Skin epidermis (tissue), 12 donors: Measurements from ENCODE around the gene ZNF543.

Source experiments
- H3K27ac ChIP-seq, 21 experiments: fragments of 200-600 bp; sonication (generic) in 11 of 21; one replicate each; pipeline ENCODE4 v1.5.0; 2020; ENCODE audit warnings: mild to moderate bottlenecking in 3 of 21, inconsistent platforms in 2 of 21, moderate library complexity in 2 of 21
- H3K4me3 ChIP-seq, 7 experiments: fragments of 200-600 bp; sonication (generic) in 2 of 7; one replicate each; pipeline ENCODE4 v1.5.0; 2020; ENCODE audit warnings: inconsistent platforms in 2 of 7, mild to moderate bottlenecking in 2 of 7, moderate library complexity in 1 of 7

The ZNF543 gene

GRCh38 chr19:57314146-57314545 lies 6.1 kb upstream of the ZNF543 start:
- Histone ChIP-seq H3K4me3 (no peak overlapping the region), H3K27ac (no peak overlapping the region)

GRCh38 chr19:57317503-57317902 lies 2.8 kb upstream of the ZNF543 start:
- no peak overlapping the region for H3K4me3 ChIP-seq
- no peak overlapping the region for H3K27ac ChIP-seq

GRCh38 chr19:57319869-57320179 lies 448 bp upstream of the ZNF543 start:
- H3K4me3 ChIP-seq = peak overlapping the region; percentile 77 to 99 (median 88)
- H3K27ac ChIP-seq = peak overlapping the region; percentile 62 to 98 (median 89)

GRCh38 chr19:57321116-57321515 lies 844 bp downstream of the ZNF543 start:
- H3K27ac ChIP-seq = peak overlapping the region in 16 of 21 experiments; percentile 80 to 98 (median 90)
- H3K4me3 ChIP-seq = peak overlapping the region; percentile 77 to 99 (median 88)

GRCh38 chr19:57321751-57322150 lies 1.5 kb downstream of the ZNF543 start:
- peak overlapping the region in 2 of 7 experiments; percentile 93 to 99 for H3K4me3 ChIP-seq
- H3K27ac ChIP-seq = no peak overlapping the region

- H3K27ac ChIP-seq = no peak overlapping the region
- no peak overlapping the region for H3K4me3 ChIP-seq
These were observed 4.7 kb downstream of the ZNF543 start for GRCh38 chr19:57324992-57325391.

- no peak overlapping the region for H3K4me3 ChIP-seq
- no peak overlapping the region for H3K27ac ChIP-seq
These were observed 7.7 kb downstream of the ZNF543 start for GRCh38 chr19:57327993-57328392.

- Histone ChIP-seq H3K27ac (no peak overlapping the region), H3K4me3 (no peak overlapping the region)
These were observed 13.9 kb downstream of the ZNF543 start for GRCh38 chr19:57334191-57334590.

- Histone ChIP-seq H3K4me3 (no peak overlapping the region), H3K27ac (no peak overlapping the region)
These were observed 18.6 kb downstream of the ZNF543 start for GRCh38 chr19:57338877-57339276.

- no peak overlapping the region for H3K4me3 ChIP-seq
- H3K27ac ChIP-seq = no peak overlapping the region
These were observed 22.3 kb downstream of the ZNF543 start for GRCh38 chr19:57342582-57342981.

- no peak overlapping the region for H3K4me3 ChIP-seq
These were observed 27.9 kb downstream of the ZNF543 start for GRCh38 chr19:57348136-57348535.

GRCh38 chr19:57350877-57351805 lies 30.9 kb downstream of the ZNF543 start, which contains the start of gene ZNF304:
Gene ZNF304 (plus strand): TSS chr19:57351271. CDS start chr19:57351665, 394 bp downstream.
- Histone ChIP-seq H3K27ac (peak within 1 kb of the TSS; percentile 16 to 92 (median 83)), H3K4me3 (peak within 1 kb of the TSS; percentile 68 to 97 (median 88))

More at GRCh38 chr19:57348136-57348535, 27.9 kb downstream of the ZNF543 start:
- no peak overlapping the region for H3K27ac ChIP-seq

GRCh38 chr19:57351867-57352266 lies 31.6 kb downstream of the ZNF543 start:
- Histone ChIP-seq H3K4me3 (peak overlapping the region; percentile 68 to 97 (median 88)), H3K27ac (peak overlapping the region in 17 of 21 experiments; percentile 16 to 92 (median 84))

- no peak overlapping the region for H3K4me3 ChIP-seq
- H3K27ac ChIP-seq = no peak overlapping the region
These were observed 35.6 kb downstream of the ZNF543 start for GRCh38 chr19:57355916-57356315.

GRCh38 chr19:57357406-57357805 lies 37.1 kb downstream of the ZNF543 start:
- no peak overlapping the region for H3K4me3 ChIP-seq
- no peak overlapping the region for H3K27ac ChIP-seq

- Histone ChIP-seq H3K4me3 (no peak overlapping the region), H3K27ac (no peak overlapping the region)
These were observed 39.0 kb downstream of the ZNF543 start for GRCh38 chr19:57359300-57359699.

- Histone ChIP-seq H3K27ac (peak overlapping the region in 16 of 21 experiments; percentile 35 to 96 (median 86)), H3K4me3 (peak overlapping the region in 6 of 7 experiments; percentile 27 to 88 (median 79))
These were observed 42.1 kb downstream of the ZNF543 start for GRCh38 chr19:57362419-57362818.

- peak within 1 kb of the TSS; percentile 82 to 97 (median 92) for H3K27ac ChIP-seq
- H3K4me3 ChIP-seq = peak within 1 kb of the TSS; percentile 73 to 95 (median 82)
These were observed 42.9 kb downstream of the ZNF543 start, which contains the start of the genes TRAPPC2B and ZNF547 for GRCh38 chr19:57362997-57363687. Gene TRAPPC2B (plus strand): TSS chr19:57363551. CDS start chr19:57364834, 1,283 bp downstream. Gene ZNF547 (plus strand): TSS chr19:57363551. CDS start chr19:57368556, 5,005 bp downstream.

GRCh38 chr19:57363688-57364181 lies 43.5 kb downstream of the ZNF543 start:
- H3K27ac ChIP-seq = peak overlapping the region; percentile 82 to 97 (median 92)
- peak overlapping the region; percentile 73 to 95 (median 82) for H3K4me3 ChIP-seq

- no peak overlapping the region for H3K27ac ChIP-seq
These were observed 46.5 kb downstream of the ZNF543 start for GRCh38 chr19:57366776-57367175.

More at GRCh38 chr19:57366776-57367175, 46.5 kb downstream of the ZNF543 start:
- H3K4me3 ChIP-seq = no peak overlapping the region
